HG03280 (cell line): ENCODE measurements around the gene GCGR.
"Not testable (repeated sequence)": the region's sequence is repeated elsewhere in the genome, so short reads cannot be mapped to it uniquely, and the experiment has no call there.

Experiments
- ATAC-seq: cut with Tn5 transposase; IDR thresholded peaks from one replicate; pipeline ENCODE4 v1.9.1; 2021; ENCODE audit warnings: mild to moderate bottlenecking, moderate library complexity; ENCODE audit not compliant: unreplicated experiment

GCGR gene

GRCh38 chr17:81831957-81832607 is 28.1 kb downstream of the GCGR start:
- peak; percentile 11 for ATAC-seq

GRCh38 chr17:81832608-81833159 is 28.7 kb downstream of the GCGR start:
- peak; percentile 11 for ATAC-seq

GRCh38 chr17:81833160-81833920 is 29.4 kb downstream of the GCGR start, which contains the start of gene MCRIP1:
MCRIP1 (minus strand) TSS chr17:81833291; CDS start chr17:81824506, 8,785 bp downstream.
- ATAC-seq, result peak; percentile 81

GRCh38 chr17:81833921-81834830 is 30.2 kb downstream of the GCGR start:
- ATAC-seq, result no peak

GRCh38 chr17:81834831-81835267 is 30.9 kb downstream of the GCGR start, which contains the start of gene PPP1R27:
PPP1R27 (minus strand) TSS chr17:81835050; CDS start chr17:81834953, 97 bp downstream.
- no peak for ATAC-seq

- no peak for ATAC-seq
Measured at GRCh38 chr17:81837641-81838040, 33.7 kb downstream of the GCGR start.

GRCh38 chr17:81838753-81839255 is 34.9 kb downstream of the GCGR start:
- ATAC-seq, result no peak

GRCh38 chr17:81839301-81839700 is 35.4 kb downstream of the GCGR start:
- no peak for ATAC-seq

- ATAC-seq, result not testable (repeated sequence)
Measured at GRCh38 chr17:81840059-81840458, 36.1 kb downstream of the GCGR start.

GRCh38 chr17:81840826-81841778 is 37.2 kb downstream of the GCGR start:
- no peak for ATAC-seq

GRCh38 chr17:81841866-81842265 is 37.9 kb downstream of the GCGR start:
- ATAC-seq, result no peak

GRCh38 chr17:81842378-81842724 is 38.4 kb downstream of the GCGR start:
- ATAC-seq, result no peak

GRCh38 chr17:81842725-81843504 is 39.0 kb downstream of the GCGR start:
- no peak for ATAC-seq

- ATAC-seq, result no peak
Measured at GRCh38 chr17:81843713-81844326, 39.9 kb downstream of the GCGR start.

- ATAC-seq, result no peak
Measured at GRCh38 chr17:81844327-81844851, 40.4 kb downstream of the GCGR start.

GRCh38 chr17:81844887-81845286 is 40.9 kb downstream of the GCGR start:
- no peak for ATAC-seq

- ATAC-seq, result no peak
Measured at GRCh38 chr17:81845361-81845760, 41.4 kb downstream of the GCGR start.
